NOMO-1 treated with DMSO at 0.1 percent for 48 hours (cell line): ENCODE results near the gene CDH9.
"Not testable (repeated sequence)": the region's sequence is repeated elsewhere in the genome, so short reads cannot be mapped to it uniquely, and the experiment has no call there.

ENCODE experiments used
- DNase-seq: peaks from one replicate; lab custom pipeline; 2025; ENCODE audit not compliant: unreplicated experiment; lab: John Stamatoyannopoulos, UW

CDH9 gene

DNA sequence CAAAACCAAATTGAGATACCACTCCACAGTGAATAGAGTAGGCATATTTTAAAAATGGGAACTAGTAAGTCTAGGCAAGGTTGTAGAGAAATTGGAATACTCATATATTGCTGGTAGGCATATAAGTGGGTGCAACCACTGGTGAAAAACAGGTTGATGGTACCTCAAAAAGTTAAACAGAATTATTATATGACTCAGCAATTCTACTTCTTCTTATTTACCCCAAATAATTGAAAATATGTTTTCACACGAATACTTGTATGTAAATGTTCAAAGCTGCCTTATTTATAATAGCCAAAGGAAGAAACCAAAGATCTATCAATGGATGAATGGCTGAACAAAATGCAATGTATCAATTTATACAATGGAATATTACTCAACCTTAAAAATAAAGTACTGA, 79.1 kb downstream of the CDH9 start:
- DNase-seq, result no peak

DNA sequence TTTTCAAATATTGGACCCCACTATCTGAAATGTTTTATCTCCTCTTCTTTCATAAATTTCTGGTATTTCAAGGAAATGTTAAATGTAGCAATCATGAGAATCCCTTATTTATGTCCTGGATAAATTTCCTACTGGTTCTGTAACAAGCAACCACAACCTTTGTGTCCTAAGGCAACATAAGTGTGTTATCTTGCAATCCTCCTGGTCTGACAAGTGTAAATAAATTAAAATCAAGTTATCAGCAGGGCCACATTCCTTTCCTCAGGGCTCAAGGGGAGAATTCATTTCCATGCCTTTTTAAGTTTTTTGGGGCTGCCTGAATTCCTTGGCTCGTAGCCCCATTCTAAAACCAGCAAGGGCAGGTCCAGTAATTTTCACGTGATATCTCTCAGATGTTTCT, 83.2 kb downstream of the CDH9 start:
- DNase-seq, result no peak

DNA sequence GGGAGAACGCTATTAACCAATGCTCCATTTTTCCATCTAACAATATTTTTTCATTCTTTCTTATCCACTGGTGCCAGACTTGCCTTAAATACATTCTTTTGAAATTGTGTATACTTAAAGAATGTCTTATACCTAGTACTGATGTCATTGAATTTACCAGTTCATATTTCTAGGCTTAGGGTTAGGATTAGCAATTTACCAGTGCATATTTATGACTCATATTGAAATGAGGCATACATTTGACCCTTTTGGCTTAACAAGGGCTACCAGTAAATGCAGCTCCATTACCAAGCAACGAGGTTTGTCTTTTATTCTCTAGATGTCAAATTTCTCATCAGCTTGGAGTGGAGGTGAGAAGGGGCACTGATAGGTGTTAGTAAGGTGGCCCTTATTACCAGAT, 89.5 kb downstream of the CDH9 start:
- no peak for DNase-seq

DNA sequence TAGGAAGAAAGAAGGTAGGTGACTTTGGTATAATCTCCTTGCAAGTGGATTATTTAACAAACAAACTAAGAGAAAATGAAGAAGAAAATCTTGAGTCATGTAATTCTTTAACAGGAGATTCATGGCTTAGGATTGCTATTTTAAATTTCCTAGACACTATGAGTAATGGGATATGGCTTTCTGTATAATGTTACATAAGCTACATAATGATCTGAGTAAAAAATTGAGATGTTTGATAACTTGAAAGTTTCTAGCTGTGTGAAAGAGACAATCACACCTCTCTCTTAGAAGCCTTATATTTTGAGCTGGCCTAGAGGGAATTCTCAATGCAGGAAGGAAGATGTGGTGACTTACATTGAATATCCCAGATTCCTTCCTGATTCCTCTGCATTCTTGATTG, 92.5 kb downstream of the CDH9 start:
- no peak for DNase-seq

DNA sequence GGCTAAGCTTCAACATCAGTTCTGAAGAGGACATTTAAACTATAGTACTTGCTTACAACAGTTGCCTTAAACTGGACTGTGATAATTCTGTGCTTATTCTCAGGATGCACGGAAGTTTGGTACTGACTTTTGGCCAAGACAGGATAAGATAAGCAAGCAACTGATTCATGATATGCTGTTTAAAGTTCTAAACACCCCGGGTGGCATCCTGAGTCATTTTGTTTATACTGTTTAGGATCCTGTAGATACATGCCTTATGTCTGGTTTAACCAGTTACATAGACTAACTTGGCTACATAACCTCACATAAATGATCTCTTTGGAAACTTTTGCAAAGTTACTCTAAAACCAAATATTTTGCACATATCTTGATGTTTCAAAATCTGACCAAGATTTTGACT, 95.9 kb downstream of the CDH9 start:
- DNase-seq, result no peak

DNA sequence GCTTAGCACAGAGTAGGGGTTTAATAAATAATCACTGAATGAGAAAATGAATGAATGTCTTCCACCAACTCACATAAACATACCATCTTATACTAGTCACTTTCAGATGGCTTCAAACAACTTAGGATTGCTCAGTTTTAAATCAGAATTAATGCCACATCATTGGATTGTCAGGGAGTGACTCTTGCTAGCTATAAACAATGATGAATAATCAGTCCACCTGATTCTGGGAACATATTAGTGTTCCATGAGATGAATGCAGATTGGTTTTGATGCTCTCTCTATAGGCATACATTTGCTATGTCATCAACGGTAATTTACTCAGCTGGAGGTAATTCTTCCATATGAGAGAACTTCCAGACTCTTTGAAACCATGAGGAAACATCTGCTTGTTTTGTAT, 97.4 kb downstream of the CDH9 start:
- no peak for DNase-seq

DNA sequence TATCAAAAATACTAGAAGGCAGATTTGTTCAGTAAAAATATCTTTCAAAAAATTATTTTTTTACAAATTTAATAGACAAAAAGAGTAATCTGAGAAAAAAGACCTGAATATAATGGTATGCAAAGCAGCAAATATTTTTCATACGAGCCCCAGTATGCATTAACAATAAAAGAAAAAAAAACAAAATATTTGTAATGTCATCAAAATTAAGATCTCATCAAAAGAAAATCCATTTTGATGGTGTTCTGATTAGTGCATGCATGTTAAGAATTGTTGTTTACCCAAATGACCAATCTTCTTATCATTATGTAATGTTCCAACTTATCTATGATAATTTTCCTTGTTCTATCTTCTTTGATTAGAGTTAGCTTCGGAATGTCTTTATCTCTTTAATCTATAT, 106.1 kb downstream of the CDH9 start:
- no peak for DNase-seq

DNA sequence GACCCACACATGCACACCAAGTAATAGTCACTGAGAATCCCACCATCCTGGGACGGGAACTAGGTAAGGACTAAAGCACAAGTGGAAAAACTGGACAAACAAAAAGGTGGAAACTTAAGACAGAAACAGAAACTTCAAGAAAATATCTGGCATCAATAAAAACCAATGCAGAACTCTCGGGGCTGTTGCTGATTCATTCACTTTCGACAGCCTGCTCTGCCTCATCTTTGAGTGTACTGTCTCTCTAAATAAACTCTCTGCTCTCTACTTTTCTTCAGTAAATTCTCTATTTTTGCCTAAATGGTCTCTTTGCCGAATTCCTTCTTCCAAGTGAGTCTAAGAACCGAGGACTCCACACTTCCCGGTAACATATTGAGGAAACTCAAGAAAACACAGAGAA, 116.9 kb downstream of the CDH9 start:
- no peak for DNase-seq

DNA sequence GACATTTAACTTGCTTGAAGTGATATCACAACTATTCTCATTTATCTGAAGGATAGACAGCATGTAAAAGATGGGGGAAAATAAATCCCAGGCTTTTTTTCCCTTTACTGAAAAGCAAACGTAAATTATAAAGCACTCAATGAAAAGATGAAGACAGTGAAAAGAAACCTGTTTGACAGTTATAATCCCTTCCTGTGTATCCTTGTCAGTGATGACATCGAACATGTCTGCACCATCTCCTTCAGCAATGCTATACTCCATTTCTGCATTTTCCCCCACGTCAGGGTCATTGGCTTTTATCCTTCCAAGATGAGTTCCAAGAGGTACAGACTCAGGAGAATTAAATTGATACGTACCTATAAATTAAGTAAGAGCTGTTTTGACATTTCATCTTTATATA, 134.9 kb downstream of the CDH9 start:
- DNase-seq, result no peak

DNA sequence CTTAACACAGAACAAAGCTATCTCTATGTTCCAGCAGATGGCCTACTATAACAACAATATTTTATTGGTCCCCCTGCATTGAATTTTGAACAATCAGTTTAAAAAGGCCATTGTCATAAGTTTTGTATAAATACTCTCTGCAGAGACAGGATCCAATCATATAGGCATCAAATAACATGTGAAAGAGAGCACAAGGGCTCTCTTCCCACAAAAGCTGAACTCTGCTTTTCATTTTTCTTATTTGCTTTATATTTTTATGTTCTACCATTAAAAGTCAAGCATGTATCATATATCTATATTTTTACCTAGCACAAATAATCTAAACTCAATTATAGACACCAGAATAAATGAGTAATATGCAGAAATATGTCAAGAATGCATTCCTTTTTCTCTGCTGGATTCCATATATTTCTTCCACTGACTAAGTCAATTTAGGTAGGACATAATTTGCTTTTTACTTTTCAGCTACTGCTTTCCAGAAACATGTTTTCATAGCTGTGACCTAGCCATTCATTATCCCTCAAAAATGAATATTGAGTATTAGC, 143.6 kb downstream of the CDH9 start:
- DNase-seq, result no peak

DNA sequence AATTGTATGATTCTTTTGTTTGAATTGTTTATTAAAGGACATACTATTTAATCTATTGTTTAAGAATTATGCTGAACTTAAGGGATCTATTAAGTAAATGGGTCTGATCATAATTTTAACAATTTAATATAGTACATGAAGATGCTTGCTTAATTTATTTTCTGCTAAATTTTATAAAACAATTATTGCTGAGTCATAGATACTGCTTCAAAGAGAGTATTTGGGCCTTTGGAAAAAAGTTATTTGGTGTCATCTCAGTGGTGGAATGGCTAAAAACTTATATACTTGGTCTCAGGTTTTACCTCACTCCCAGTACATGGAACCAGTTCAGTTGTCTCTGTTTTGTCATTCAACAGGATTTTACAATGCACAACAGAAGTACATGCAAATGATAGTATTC, 145.3 kb downstream of the CDH9 start:
- DNase-seq, result no peak

DNA sequence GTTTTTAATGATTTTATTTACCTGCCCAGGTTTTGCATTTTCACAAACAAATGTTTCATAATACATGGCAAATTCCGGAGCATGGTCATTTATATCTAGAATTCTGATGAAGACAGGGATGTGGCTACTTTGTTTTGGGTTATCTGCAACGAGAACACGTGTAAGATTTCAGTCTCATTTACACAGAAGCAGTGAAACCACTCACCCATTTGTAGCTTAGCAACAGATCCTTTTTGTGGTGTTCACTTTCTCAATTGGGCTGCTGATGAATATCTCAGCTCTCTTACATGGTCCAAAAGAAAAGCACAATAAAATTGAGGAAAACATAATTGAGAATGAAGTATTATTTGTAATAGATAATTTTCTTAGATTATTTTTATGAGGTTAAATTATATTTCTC, 148.6 kb downstream of the CDH9 start:
- no peak for DNase-seq

DNA sequence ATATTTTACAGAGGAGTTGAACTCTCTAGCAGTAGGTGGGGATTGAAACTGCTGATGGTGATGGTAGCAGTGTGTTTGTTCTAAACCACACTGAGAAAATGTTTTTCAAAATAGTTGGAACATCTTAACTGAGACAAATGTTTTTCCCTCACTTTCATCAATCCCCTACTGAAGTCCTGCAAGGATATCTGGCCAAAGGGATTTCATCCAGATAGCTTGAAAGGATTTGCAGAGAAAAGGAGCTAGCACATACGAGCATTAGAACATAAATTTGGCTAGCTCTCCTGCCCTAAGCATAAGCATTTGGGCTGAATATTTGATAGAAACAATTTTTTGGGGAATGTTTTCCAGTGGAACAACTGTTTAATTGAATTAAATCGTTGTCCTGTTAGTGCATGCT, 153.9 kb downstream of the CDH9 start:
- no peak for DNase-seq

DNA sequence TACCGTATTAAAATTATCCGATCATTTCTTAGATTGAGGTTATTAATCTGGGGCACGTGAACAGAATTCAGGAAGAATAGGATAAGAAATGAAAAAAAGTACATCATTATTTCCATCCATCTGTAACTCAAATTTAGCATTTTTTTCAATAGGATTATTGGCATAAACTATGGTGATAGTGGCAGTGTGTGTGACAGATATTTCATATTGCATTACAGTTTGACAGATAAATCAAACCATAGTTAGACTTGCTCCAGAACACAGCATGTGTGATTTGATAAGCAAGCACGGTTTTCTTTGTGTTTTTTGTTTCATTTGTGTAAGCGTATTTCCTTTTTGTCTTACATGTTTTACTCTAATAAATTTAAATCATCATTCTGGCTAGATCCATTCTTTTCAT, 155.0 kb downstream of the CDH9 start:
- DNase-seq, result no peak

DNA sequence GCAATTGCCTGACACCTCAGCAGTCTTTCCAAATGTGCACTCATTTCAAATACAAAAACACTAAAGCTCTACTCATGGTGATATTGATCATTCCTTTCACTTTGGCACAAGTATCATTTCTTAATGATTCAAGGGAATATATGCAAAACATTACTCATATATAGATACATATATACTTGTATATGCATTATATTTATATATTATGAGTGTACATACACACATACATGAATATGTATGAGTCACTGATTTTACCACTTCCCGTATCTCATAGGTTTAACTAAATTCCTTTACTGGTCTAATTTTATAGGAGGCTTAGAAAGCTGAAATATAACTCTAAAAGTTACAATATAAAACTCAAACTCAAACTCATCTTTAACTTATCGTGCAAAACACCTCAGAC, 156.5 kb downstream of the CDH9 start:
- DNase-seq, result no peak

DNA sequence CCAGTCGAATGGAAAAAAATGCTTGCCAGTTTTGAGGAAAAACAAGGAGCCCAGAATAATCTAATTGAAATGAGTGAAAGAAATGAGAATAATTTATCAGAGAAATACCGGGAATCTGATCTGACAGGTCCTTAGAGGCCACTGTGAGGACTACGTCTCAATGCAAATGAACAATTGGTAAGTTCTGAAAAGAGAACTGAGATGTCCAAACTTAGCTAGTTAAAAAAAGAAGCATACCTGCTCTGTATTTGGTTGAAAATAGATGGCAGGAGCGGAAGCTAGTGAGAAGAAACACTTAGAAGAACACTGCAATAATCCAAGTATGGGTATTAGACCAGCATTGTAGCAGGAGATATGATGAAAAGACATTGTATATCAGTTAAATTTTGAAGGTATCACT, 161.2 kb downstream of the CDH9 start:
- no peak for DNase-seq

DNA sequence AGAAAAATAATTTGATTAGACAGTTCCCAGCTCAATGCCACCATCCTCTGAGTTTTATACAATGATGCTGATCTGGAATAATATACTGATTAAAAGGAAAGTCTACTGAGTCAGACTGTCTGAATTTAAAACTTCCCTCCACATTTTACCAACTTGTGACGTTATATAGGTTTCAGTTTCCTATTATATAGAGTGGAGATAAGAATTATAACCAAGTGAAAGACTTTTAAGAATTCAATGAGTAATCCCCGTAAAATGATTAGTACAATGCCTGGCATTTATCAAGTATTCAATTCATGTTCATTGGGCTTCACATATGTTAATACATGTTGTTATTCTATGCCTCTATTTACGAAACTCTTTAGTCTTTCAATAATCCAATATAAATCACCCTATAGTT, 166.0 kb downstream of the CDH9 start:
- DNase-seq, result no peak

DNA sequence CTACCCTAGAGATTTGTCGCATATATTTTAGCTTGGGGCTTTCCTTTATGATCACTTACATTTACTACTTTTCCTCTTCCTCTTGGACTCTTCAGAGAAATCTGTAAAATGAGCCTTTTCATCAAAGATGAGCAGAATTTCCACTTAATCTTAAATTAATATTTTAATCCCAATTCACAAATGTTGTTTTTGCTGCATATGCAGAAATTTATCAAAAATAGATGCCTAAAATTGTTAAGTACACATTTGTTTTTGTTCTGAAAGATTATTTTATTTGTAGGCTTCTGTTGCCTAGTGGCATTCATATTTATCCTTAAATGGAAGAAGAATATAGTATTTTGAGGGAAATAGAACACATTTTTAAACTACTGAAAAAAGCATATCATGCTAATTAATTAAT, 168.6 kb downstream of the CDH9 start:
- DNase-seq, result no peak

DNA sequence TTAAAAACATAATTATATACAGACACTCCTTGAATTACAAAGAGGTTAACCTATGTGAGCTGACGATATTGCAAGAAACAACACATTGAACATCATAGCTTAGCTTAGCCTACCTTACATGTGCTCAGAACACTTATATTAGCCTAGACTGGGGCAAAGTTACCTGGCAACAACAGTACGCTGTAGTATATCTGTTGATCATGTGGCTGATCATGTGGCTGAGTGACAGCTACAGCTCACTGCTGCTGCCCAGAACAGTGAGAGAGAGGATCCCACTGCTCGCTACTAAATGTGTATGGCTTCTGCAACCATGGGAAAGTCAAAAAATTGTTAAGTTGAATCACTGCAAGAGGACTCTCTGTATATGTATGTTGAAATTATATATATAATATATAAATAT, 169.9 kb downstream of the CDH9 start:
- DNase-seq, result no peak

DNA sequence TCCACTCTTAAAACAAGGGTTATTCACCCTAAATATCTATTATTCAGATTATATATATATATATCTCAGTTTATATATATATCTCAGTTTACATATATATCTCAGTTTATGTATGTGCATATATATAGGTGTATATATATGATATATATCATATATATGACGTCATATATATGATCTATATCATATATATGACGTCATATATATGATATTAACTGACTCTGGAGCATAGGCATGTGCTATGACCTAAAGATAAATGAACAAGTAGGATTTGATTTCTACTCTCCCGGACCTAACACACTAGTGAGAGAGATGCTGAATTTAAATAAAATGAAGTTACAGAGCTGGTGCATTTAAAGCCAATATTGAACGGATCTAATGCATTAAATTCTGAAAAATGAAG, 174.3 kb downstream of the CDH9 start:
- DNase-seq, result no peak

DNA sequence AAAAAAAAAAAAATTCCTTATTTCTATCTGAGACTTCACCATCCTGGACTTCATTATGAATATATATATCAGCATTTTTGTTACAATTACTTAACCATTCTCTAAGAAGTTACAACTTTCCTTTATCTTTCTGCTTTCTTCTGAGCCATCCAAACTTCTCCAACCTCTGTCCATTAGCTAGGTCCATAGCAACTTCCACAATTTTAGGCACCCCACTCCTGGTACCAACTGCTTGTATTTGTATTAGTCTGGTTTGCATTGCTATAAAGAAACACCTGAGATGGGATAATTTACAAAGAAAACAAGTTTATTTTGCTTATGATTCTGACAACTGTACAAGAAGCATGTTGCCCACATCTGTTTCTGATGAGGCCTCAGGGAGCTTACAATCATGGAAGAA, 182.1 kb downstream of the CDH9 start:
- DNase-seq, result no peak

DNA sequence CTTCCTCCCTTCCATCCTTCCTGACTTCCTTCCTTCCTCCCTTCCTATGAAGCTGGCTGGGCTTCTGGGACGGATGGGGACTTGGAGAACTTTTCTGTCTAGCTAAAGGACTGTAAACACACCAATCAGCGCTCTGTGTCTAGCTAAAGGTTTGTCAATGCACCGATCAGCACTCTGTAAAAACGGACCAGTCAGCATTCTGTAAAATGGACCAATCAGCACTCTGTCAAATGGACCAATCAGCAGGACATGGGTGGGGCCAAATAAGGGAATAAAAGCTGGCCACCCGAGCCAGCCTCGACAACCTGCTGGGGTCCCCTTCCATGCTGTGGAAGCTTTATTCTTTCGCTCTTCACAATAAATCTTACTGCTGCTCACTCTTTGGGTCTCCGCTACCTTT, 185.9 kb downstream of the CDH9 start:
- not testable (repeated sequence) for DNase-seq

DNA sequence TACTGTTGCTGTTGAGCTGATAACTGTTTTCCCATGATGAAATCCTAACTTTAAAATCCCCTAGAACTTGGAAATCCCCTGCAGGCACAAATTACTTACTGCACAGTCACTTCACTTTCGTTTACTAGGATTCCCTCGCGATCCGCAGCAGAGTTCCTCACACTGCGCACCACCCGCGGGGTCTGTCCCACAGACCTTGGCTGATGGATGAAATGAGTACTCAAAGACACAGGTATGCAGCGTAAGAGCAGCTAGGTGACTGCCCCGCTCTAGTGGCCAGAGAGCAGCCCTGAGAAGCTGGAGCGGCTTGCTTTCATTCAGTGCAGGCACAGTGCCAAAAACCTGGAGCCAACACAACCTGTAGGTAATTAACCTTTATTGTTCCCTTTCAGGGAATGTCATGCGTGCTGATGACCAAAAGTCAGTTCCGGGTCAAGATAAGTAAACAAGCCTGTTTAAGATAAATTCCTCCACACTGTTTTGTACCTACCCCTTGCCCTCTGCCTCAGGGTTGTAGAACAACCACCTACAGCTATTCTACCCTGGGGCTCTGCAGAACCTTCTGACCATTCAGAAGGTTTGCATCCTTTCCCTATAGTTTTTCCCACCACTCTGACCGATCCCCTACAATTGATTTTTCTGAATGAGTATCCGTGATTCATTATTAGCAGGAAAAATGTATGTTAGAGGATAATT, 191.2 kb downstream of the CDH9 start:
- no peak for DNase-seq
